HepG2 (cell line): Measurements from ENCODE around the gene PLCXD1. TPM values are rescaled to one million over a fixed set of nuclear protein-coding genes. Genes with fewer than 3 reads are reported as not detected.

ENCODE experiments used
- CBFB ChIP-seq: sonication (generic); formaldehyde crosslinking; IDR thresholded peaks from 2 replicates; pipeline ENCODE4 v1.4.0; 2020; ENCODE audit warnings: missing genetic modification reagents
- FOXO4 ChIP-seq: sonication (generic); formaldehyde crosslinking; conservative IDR thresholded peaks from 2 replicates; pipeline ENCODE4 v1.8.1; 2023; ENCODE audit warnings: missing genetic modification reagents
- GPBP1L1 ChIP-seq: sonication (generic); formaldehyde crosslinking; IDR thresholded peaks from 2 replicates; pipeline ENCODE4 v1.5.0; 2020; ENCODE audit warnings: mild to moderate bottlenecking, missing genetic modification reagents
- KDM5B ChIP-seq: sonication (generic); formaldehyde crosslinking; IDR thresholded peaks from 2 replicates; pipeline ENCODE4 v1.4.0; 2020; ENCODE audit warnings: missing genetic modification reagents, mild to moderate bottlenecking, borderline replicate concordance
- MTA1 ChIP-seq: sonication (generic); formaldehyde crosslinking; IDR thresholded peaks from 2 replicates; pipeline ENCODE4 v1.4.0; 2020; ENCODE audit warnings: missing genetic modification reagents, mild to moderate bottlenecking, borderline replicate concordance
- SATB2 ChIP-seq: sonication (generic); formaldehyde crosslinking; IDR thresholded peaks from 2 replicates; pipeline ENCODE4 v1.5.0; 2020; ENCODE audit warnings: missing genetic modification reagents
- ZBTB21 ChIP-seq: sonication (generic); formaldehyde crosslinking; IDR thresholded peaks from 2 replicates; pipeline ENCODE4 v1.4.0; 2020; ENCODE audit warnings: missing genetic modification reagents
- ZNF318 ChIP-seq: sonication (generic); formaldehyde crosslinking; IDR thresholded peaks from 2 replicates; pipeline ENCODE4 v1.4.0; 2020; ENCODE audit warnings: mild to moderate bottlenecking, missing genetic modification reagents
- ZNF460 ChIP-seq: sonication (generic); formaldehyde crosslinking; IDR thresholded peaks from 2 replicates; pipeline ENCODE4 v1.5.1; 2020; ENCODE audit warnings: missing genetic modification reagents, mild to moderate bottlenecking, borderline replicate concordance
- ZNF496 ChIP-seq: sonication (generic); formaldehyde crosslinking; IDR thresholded peaks from 2 replicates; pipeline ENCODE4 v1.8.1; 2023; ENCODE audit warnings: mild to moderate bottlenecking, moderate library complexity, missing genetic modification reagents; ENCODE audit not compliant: insufficient replicate concordance
- polyA plus RNA-seq, 8 experiments: library from polyadenylated mRNA; depleted of rRNA in 3 of 8; stranded (reverse) in 7 of 8; unstranded in 1 of 8; fragments of >200 nt; fragmentation: Illumina TruSeq in 4 of 8; extraction: Trizol in 4 of 8; gene quantifications; 2 replicates each; pipeline versions ENCODE4 v1.2.1 to v1.2.3, GENCODE V29; 2011 to 2016; ENCODE audit warnings: low read depth in 4 of 8, missing spikeins in 1 of 8, mixed read lengths in 1 of 8; ENCODE audit not compliant: insufficient read depth in 1 of 8
- total RNA-seq, 5 experiments: library from RNA; depleted of rRNA; stranded (reverse); fragments of >200 nt; fragmentation: Illumina TruSeq; extraction: Trizol; gene quantifications; 2 replicates each; pipeline ENCODE4 v1.2.3, GENCODE V29; 2016; ENCODE audit warnings: low read depth in 1 of 5
- TF ChIP-seq, protein P1 (sequence below): sonication (generic); formaldehyde crosslinking; IDR thresholded peaks from 2 replicates; pipeline ENCODE4 v1.4.0; 2020; ENCODE audit warnings: missing genetic modification reagents, borderline replicate concordance
- TF ChIP-seq, protein P2 (sequence below): sonication (generic); formaldehyde crosslinking; IDR thresholded peaks from 2 replicates; pipeline ENCODE4 v1.8.0; 2022; ENCODE audit warnings: mild to moderate bottlenecking, missing genetic modification reagents

Gene PLCXD1
- total and polyA plus RNA-seq, 2 of the 13 experiments (the other 11 are each of a cell fraction or from before 2014, with no cell fraction given) = 87.7 to 153 TPM

DNA sequence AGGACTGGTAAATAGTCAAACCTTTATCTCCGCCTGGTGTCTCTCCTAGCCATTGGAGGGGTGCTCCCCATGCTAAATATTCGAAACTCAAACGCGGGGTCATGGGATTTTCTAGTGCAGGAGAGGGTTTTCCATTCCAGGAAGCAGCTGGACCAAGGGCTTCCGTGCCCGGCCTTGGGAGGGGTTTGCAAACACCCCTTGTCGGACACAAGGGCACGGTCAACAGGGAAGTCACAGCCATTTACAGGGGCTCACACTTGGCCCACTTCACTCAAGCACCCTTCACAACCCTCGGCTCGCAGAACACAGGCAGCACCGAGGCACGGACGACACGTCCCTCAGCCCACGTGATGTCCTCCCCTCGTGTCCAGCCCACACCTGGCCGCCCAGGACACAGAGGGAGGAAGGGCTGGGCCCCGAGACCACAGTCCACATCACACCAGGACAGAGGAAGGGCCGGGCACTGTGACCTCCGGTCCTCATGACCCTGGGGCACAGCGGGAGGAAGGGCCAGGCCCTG lies 10.3 kb upstream of the PLCXD1 start (continued):
- TF ChIP-seq SATB2 (CRISPR knock-in tag) (no peak), ZBTB21 (no peak), KDM5B (CRISPR knock-in tag) (peak; percentile 22; the same call in 1 of the 2 replicates), FOXO4 (CRISPR knock-in tag) (no peak), MTA1 (CRISPR knock-in tag) (peak; percentile 90; the same call in 1 of the 2 replicates), ZNF318 (CRISPR knock-in tag) (no peak), GPBP1L1 (CRISPR knock-in tag) (no peak), CBFB (no peak), ZNF496 (CRISPR knock-in tag) (no peak), ZNF460 (peak; percentile 29; the same call in 1 of the 2 replicates)
- TF ChIP-seq, protein P1, sequence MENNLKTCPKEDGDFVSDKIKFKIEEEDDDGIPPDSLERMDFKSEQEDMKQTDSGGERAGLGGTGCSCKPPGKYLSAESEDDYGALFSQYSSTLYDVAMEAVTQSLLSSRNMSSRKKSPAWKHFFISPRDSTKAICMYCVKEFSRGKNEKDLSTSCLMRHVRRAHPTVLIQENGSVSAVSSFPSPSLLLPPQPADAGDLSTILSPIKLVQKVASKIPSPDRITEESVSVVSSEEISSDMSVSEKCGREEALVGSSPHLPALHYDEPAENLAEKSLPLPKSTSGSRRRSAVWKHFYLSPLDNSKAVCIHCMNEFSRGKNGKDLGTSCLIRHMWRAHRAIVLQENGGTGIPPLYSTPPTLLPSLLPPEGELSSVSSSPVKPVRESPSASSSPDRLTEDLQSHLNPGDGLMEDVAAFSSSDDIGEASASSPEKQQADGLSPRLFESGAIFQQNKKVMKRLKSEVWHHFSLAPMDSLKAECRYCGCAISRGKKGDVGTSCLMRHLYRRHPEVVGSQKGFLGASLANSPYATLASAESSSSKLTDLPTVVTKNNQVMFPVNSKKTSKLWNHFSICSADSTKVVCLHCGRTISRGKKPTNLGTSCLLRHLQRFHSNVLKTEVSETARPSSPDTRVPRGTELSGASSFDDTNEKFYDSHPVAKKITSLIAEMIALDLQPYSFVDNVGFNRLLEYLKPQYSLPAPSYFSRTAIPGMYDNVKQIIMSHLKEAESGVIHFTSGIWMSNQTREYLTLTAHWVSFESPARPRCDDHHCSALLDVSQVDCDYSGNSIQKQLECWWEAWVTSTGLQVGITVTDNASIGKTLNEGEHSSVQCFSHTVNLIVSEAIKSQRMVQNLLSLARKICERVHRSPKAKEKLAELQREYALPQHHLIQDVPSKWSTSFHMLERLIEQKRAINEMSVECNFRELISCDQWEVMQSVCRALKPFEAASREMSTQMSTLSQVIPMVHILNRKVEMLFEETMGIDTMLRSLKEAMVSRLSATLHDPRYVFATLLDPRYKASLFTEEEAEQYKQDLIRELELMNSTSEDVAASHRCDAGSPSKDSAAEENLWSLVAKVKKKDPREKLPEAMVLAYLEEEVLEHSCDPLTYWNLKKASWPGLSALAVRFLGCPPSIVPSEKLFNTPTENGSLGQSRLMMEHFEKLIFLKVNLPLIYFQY (CRISPR knock-in tag) = no peak
- TF ChIP-seq, protein P2, sequence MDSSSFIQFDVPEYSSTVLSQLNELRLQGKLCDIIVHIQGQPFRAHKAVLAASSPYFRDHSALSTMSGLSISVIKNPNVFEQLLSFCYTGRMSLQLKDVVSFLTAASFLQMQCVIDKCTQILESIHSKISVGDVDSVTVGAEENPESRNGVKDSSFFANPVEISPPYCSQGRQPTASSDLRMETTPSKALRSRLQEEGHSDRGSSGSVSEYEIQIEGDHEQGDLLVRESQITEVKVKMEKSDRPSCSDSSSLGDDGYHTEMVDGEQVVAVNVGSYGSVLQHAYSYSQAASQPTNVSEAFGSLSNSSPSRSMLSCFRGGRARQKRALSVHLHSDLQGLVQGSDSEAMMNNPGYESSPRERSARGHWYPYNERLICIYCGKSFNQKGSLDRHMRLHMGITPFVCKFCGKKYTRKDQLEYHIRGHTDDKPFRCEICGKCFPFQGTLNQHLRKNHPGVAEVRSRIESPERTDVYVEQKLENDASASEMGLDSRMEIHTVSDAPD (CRISPR knock-in tag) = no peak
